HCT116 (cell line): ENCODE measurements around the gene EPSTI1.
"Not testable (repeated sequence)": the region's sequence is repeated elsewhere in the genome, so short reads cannot be mapped to it uniquely, and the experiment has no call there.

ENCODE experiments used
- ATF3 ChIP-seq: IDR thresholded peaks from 2 replicates; pipeline ENCODE4 v1.6.1; 2012
- CEBPB ChIP-seq: IDR thresholded peaks from 2 replicates; pipeline ENCODE4 v1.6.1; 2012; ENCODE audit warnings: low read depth
- CTCF ChIP-seq, 3 experiments: fragments of 200-600 bp in 1 of 3; sonication (generic) in 1 of 3; IDR thresholded peaks in 2 of 3; conservative IDR thresholded peaks in 1 of 3; 2 replicates each; pipeline ENCODE4 v1.5.1; 2012 to 2017; ENCODE audit warnings: low read depth in 2 of 3, low read length in 2 of 3, antibody characterized with exemption in 1 of 3, borderline replicate concordance in 1 of 3, control low read depth in 1 of 3, mild to moderate bottlenecking in 1 of 3, mixed read lengths in 1 of 3, mixed run types in 1 of 3, moderate library complexity in 1 of 3; ENCODE audit not compliant: insufficient read depth in 1 of 3
- EZH2 ChIP-seq: fragments of 200-600 bp; sonication (generic); IDR thresholded peaks from 2 replicates; pipeline ENCODE4 v1.6.1; 2017; ENCODE audit warnings: antibody characterized with exemption, mixed run types
- FOSL1 ChIP-seq: IDR thresholded peaks from 2 replicates; pipeline ENCODE4 v1.6.1; 2012; ENCODE audit warnings: low read depth
- MAX ChIP-seq: IDR thresholded peaks from 2 replicates; pipeline ENCODE4 v1.6.1; 2012
- POLR2A ChIP-seq: IDR thresholded peaks from 2 replicates; pipeline ENCODE4 v1.7.0; 2011; ENCODE audit warnings: borderline replicate concordance; ENCODE audit not compliant: insufficient read depth, insufficient read length; ENCODE audit errors: extremely low read depth
- RAD21 ChIP-seq: IDR thresholded peaks from 2 replicates; pipeline ENCODE4 v1.6.1; 2012; ENCODE audit warnings: low read depth, mild to moderate bottlenecking
- REST ChIP-seq: IDR thresholded peaks from 2 replicates; pipeline ENCODE4 v1.6.1; 2012; ENCODE audit warnings: low read depth
- SP1 ChIP-seq: IDR thresholded peaks from 2 replicates; pipeline ENCODE4 v1.6.1; 2012; ENCODE audit warnings: low read depth
- ZBTB33 ChIP-seq: IDR thresholded peaks from 2 replicates; pipeline ENCODE4 v1.6.1; 2011; ENCODE audit warnings: mild to moderate bottlenecking, low read length, moderate library complexity; ENCODE audit not compliant: insufficient replicate concordance; ENCODE audit errors: extremely low read depth
- ZNF274 ChIP-seq: fragments of 200-500 bp; sonication (Bioruptor generic); IDR thresholded peaks from 2 replicates; pipeline ENCODE4 v1.6.1; 2014; ENCODE audit warnings: mild to moderate bottlenecking, low read depth, low read length, inconsistent platforms

- TF ChIP-seq ZBTB33; CTCF (IDR thresholded peaks at IDR 0.05 in 2 of 3, conservative IDR thresholded peaks at IDR 0.05 in 1 of 3; ENCODE audit: borderline replicate concordance in 1 of 3, insufficient read depth in 1 of 3, low read depth in 2 of 3, low read length in 2 of 3); POLR2A; RAD21; FOSL1; ATF3; ZNF274; SP1; EZH2; CEBPB; MAX; REST: not testable (repeated sequence)
Measured at GRCh38 chr13:42862370-42862769, 129.7 kb downstream of the EPSTI1 start.
